GM19467 (cell line): ENCODE data around the gene HSDL2.
"Not testable (repeated sequence)": the region's sequence is repeated elsewhere in the genome, so short reads cannot be mapped to it uniquely, and the experiment has no call there.

Source experiments
- ATAC-seq: cut with Tn5 transposase; IDR thresholded peaks from one replicate; pipeline ENCODE4 v1.9.1; 2021; ENCODE audit warnings: mild to moderate bottlenecking, moderate library complexity; ENCODE audit not compliant: unreplicated experiment

The HSDL2 gene

GRCh38 chr9:112365257-112365656 lies 14.7 kb upstream of the HSDL2 start:
- not testable (repeated sequence) for ATAC-seq

- ATAC-seq: no peak
These were observed 13.3 kb upstream of the HSDL2 start for GRCh38 chr9:112366591-112366990.

DNA sequence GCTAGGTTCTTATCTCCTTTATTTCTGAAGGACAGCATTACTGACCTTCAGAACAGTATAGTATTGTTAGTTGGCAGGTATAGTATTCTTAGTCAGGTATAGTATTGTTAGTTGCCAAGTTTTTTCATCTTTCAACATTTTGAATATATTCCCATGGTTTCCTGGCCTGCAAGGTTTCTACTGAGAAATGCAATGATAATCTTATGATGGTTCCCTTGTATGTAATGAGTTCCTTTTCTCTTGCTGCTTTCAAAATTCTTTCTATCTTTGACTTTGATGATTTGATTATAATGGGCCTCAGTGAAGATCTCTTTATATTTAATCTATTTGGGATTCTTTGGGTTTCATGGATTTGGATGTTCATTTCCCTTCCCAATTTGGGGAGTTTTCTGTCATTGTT lies 12.4 kb upstream of the HSDL2 start:
- ATAC-seq: no peak

- ATAC-seq: no peak
These were observed 10.1 kb upstream of the HSDL2 start for GRCh38 chr9:112369817-112370216.

DNA sequence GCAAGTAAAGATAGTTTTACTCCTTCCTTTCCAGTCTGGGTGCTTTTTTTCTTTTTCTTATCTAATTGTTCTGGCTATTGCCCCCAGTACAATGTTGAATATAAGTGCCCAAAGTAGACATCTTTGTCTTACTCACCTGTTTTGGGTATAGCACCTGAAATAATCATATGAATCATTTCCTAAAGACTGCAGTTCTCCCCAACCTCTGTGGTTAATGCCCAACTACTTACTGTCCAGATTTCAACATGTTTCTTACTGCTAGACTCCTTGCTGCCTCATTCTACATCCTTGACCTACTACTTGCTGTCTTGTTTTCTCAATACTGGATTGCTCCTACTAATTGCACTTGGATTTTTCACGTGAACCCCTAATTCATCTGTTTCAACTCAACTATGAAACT lies 8.8 kb upstream of the HSDL2 start:
- ATAC-seq: no peak

DNA sequence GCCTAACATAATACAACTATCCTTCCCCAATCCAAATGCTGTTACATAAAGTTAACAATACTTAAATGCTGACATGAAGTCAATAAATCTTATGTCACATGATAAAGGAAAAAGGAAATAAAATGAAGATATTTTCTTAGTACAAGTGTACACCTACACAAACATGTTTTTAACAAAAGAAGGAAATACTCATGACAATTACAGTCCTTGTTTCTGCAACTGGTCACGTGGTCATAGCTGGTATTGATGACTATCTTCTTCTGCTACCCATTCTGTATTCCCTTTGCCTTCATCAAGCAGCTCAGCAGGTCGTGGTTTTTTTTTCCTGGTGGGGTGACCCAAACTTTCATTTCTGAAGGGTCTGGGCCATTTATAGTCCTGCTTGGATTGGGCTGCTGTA lies 6.2 kb upstream of the HSDL2 start:
- ATAC-seq: not testable (repeated sequence)

DNA sequence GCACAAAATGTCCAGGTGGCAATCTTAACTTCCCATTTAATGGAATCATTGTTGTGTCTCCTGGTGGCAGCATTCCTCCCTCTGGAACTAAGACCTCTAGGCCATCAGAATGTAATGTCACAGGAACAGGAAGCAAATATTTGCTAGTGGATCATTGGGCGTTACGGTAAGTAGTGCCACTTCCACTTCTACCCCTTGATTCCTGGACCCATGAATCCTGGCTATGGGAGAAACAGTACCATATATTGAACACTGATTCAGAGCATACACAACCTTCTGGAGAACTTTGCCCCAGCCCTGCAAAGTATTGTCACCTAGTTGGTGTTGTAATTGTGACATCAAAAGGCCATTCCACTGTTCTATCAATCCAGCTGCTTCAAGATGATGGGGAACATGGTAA lies 5.7 kb upstream of the HSDL2 start:
- not testable (repeated sequence) for ATAC-seq

DNA sequence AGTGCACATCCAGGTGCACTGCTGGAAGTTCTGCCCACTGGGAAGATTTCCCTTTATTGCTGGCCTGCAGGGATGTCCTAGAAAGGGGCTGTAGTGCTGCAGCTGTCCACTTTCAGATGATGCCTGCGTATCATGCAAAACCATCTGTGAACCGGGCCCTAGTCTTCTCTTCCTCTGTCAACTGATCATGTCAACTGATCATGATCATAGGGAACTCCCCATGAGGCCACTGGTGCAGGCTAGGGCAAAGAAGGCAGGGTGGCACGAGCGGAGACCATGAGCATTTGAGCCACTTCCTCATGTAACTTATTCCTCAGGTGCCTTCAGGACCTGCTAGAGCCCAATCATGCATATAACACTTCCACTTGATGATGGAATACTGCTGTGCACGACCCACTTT lies 4.5 kb upstream of the HSDL2 start:
- ATAC-seq: no peak

GRCh38 chr9:112377087-112377486 lies 2.8 kb upstream of the HSDL2 start:
- ATAC-seq: no peak

- ATAC-seq: no peak
These were observed 2.1 kb upstream of the HSDL2 start for GRCh38 chr9:112377684-112378327.

- peak; percentile 10 for ATAC-seq
These were observed 1.4 kb upstream of the HSDL2 start for GRCh38 chr9:112378328-112379176.

DNA sequence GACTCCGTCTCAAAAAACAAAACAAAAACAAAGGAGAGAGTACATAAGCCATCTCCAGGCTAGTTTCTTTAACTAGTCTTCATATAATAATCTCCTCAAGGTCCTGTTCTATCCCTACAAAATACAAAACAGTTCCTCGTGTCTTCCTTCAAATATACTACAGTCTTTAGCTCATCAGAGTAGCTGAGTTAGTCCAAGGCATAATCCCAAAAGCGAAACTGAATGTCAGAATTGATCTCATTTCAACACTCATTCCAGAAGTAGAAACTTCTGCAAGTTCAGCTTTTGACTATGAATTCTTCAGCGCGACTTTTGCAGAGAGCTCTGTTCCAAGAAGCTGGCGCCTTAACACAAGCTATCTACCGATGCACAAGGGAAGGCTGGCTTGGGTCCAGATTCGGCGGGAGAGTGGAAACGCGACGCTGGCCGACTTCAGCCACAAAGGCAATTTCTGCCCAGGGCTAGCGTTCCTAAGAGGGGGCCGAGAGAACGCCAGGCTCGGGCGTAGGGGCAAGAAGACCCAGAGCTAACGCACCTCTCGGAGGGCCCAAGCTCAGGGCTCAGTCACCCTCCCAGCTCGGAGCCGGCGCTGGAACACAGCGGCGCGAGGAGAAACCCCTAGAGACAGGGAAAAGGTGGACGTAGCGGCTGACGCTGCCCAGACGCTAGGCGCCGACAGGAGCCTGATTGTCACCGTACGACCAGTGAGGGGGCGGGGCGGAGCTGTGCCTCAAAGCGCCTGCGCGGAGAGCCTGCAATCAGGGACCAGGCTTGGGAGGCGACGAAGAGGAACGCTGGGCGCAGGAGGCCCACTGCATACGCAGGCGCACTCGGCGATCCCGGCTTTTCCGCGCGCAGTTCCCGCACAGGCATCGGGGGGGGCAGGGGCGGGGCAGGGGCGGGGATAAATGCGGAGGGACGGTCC lies 469 bp upstream of the HSDL2 start:
- peak; percentile 89 for ATAC-seq

GRCh38 chr9:112380825-112381221 lies 915 bp downstream of the HSDL2 start:
- no peak for ATAC-seq

GRCh38 chr9:112382066-112382465 lies 2.2 kb downstream of the HSDL2 start:
- no peak for ATAC-seq

DNA sequence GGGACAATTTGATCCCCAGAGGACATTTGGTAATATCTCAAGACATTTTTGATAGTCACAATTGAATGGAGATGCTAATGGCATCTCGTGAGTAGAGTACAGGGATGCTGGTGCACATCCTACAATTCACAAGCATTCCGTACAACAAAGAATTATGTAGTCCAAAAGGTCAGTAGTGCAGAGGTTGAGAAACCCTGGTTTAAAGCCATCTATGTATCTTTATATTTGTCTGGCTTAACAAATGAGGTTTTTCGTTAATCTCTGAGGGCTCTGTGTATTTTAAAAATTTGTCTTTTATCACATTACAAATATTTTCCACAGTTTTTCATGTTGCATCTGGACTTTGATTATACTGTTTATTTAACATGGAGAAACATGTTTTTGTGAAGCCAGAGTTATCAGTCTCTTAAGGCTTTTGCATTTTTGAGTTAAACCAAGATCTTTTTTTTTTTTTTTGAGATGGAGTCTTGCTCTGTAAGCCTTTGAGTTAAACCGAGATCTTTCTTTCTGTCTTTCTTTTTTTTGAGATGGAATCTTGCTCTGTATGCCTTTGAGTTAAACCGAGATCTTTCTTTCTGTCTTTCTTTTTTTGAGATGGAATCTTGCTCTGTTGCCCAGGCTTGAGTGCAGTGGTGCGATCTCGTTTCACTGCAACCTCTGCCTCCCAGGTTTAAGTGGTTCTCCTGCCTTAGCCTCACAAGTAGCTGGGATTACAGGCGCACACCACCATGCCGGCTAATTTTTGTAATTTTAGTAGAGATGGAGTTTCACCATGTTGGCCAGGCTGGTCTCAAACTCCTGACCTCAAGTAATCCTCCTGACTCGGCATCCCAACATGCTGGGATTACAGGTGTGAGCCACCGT lies 2.8 kb downstream of the HSDL2 start:
- no peak for ATAC-seq

GRCh38 chr9:112384219-112384618 lies 4.3 kb downstream of the HSDL2 start:
- no peak for ATAC-seq

GRCh38 chr9:112384690-112385089 lies 4.8 kb downstream of the HSDL2 start:
- ATAC-seq: no peak

DNA sequence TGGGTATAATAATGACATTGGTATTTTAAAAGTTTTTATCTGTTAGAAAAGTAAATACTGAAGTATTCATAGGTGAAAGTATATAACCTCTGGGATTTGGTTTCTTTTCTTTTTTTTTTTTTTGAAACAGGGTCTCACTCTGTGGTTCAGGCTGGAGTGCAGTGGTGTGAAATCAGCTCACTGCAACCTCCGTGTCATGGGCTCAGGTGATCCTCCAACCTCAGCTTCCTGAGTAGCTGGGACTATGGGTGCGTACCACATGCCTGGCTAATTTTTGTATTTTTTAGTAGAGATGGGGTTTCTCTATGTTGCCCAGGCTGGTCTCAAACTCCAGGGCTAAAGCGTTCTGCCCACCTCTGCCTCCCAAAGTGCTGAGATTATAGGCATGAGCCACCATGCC lies 7.2 kb downstream of the HSDL2 start:
- ATAC-seq: no peak

DNA sequence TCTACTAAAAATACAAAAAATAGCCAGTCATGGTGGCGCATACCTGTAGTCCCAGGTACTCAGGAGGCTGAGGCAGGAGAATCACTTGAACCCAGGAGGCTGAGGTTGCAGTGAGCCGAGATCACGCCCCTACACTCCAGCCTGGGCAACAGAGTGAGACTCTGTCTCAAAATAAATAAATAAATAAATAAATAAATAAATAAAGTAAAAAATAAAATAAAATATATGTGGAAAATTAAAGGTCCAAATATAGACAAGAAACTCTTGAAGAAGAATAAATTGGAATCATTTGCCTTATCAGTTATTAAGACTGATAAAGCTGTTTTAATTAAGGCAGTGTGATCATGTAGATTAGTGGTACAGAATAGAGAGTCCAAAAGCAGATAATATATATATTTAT lies 10.0 kb downstream of the HSDL2 start:
- ATAC-seq: not testable (repeated sequence)

- ATAC-seq: not testable (repeated sequence)
These were observed 12.1 kb downstream of the HSDL2 start for GRCh38 chr9:112391936-112392560.
